Vein endothelial cell (primary cell): ENCODE data around the gene CFHR4. TPM values are rescaled to one million over a fixed set of nuclear protein-coding genes. Genes with fewer than 3 reads are reported as not detected.

Source experiments
- total RNA-seq: library from RNA; depleted of rRNA; stranded (reverse); fragments of >200 nt; gene quantifications from 2 replicates; pipeline ENCODE4 v1.2.3, GENCODE V29; 2012

CFHR4 gene
- not detected in 2 replicates for total RNA-seq

DNA sequence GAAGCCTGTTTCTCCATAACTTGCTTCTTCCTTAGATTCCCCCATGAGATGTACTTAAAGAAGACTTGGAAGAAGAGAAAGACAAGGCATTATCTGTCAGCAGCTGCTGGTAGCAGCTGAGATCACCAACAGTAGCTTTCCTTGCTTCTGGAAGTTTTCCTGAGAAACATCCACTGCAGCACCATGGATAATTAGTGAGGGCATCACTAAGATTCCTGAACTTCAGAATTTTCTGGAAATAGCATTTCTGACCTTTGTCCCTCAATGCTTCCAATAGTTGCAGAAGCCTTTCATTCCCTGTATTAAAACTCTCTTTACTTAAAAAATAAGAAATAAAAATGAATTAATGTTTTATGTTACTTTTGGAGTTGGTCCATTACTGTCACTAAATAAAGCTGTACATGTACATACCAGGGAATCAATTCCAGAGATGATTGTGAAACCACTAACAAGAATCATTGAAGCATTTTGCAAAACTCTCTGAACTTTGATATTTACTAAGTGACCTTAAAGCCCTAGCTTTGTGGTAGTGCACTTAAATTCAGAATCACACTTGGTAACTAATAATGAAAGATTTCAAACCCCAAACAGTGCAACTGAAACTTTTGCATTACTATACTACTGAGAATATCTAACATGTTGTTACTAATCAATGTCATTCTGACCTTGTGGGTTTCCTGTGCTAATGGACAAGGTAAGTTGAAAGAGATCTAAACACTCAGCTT, at the start of gene CFHR4:
CFHR4 (plus strand) TSS at position 538 of the 725 bp plus-strand sequence; CDS start at position 637, 99 bp downstream.

DNA sequence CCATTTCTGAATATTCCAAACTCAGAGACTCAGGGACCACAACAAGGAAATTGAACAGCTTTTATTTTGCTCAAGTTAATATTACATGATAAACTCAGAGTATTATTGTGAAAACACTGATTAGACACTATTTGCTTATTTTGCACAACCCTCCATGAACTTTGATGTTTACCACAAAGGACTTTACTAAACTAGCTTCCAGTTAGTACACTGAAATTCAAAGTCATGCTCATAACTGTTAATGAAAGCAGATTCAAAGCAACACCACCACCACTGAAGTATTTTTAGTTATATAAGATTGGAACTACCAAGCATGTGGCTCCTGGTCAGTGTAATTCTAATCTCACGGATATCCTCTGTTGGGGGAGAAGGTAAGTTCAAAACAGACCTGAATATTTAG, 55.7 kb downstream of the CFHR4 start, which contains the start of gene CFHR2:
CFHR2 (plus strand) TSS at position 171 of the 400 bp plus-strand sequence; CDS start at position 314, 143 bp downstream.

Other genes starting within 250 kb of the CFHR4 start
- gene CFH, start 236.0 kb upstream of the CFHR4 start, total RNA-seq = 43.9 and 98.6 TPM in 2 replicates
- gene CFHR3, start 113.2 kb upstream of the CFHR4 start, total RNA-seq = not detected in 2 replicates
- gene CFHR1, start 68.3 kb upstream of the CFHR4 start, total RNA-seq = 0.48 TPM in 1 of 2 replicates, not detected in the other
- not detected in 2 replicates for gene CFHR2, start 55.7 kb downstream of the CFHR4 start, total RNA-seq
- gene CFHR5, start 89.5 kb downstream of the CFHR4 start, total RNA-seq = not detected in 2 replicates
- not detected in 2 replicates for gene F13B, start 179.2 kb downstream of the CFHR4 start, total RNA-seq